ENCODE measurements around the gene SMIM26.

The SMIM26 gene

GRCh38 chr20:18587665-18588573, 20.7 kb downstream of the SMIM26 start, which contains the start of gene DTD1:
Gene DTD1, plus strand, starts transcription at chr20:18588054. Its CDS starts 19 bp downstream, at chr20:18588073.
- peak in 1 of 2 donors; percentile 70 for DNase-seq

GRCh38 chr20:18588574-18588933, 21.3 kb downstream of the SMIM26 start:
- no peak for DNase-seq

- no peak for DNase-seq
Observed at GRCh38 chr20:18589941-18590674, 22.9 kb downstream of the SMIM26 start.

- DNase-seq: no peak
Observed at GRCh38 chr20:18596270-18596669, 29.0 kb downstream of the SMIM26 start.

- no peak for DNase-seq
Observed at GRCh38 chr20:18609741-18610140, 42.5 kb downstream of the SMIM26 start.

GRCh38 chr20:18611492-18611891, 44.3 kb downstream of the SMIM26 start:
- no peak for DNase-seq

- no peak for DNase-seq
Observed at GRCh38 chr20:18613553-18613952, 46.3 kb downstream of the SMIM26 start.

- no peak for DNase-seq
Observed at GRCh38 chr20:18614244-18614643, 47.0 kb downstream of the SMIM26 start.

GRCh38 chr20:18615020-18615650, 47.9 kb downstream of the SMIM26 start:
- no peak for DNase-seq
